Fibroblast of skin of left quadriceps (primary cell): Measurements from ENCODE around the gene ACP3.

Experiments
- DNase-seq, 2 experiments: peaks; one replicate each; pipeline ENCODE4 v3.0.0-alpha.2; 2013; ENCODE audit warnings: low read depth in 2 of 2

The ACP3 gene

GRCh38 chr3:132315851-132316250 is 1.4 kb upstream of the ACP3 start:
- no peak for DNase-seq

GRCh38 chr3:132318451-132318850 is 1.2 kb downstream of the ACP3 start:
- no peak for DNase-seq

DNA sequence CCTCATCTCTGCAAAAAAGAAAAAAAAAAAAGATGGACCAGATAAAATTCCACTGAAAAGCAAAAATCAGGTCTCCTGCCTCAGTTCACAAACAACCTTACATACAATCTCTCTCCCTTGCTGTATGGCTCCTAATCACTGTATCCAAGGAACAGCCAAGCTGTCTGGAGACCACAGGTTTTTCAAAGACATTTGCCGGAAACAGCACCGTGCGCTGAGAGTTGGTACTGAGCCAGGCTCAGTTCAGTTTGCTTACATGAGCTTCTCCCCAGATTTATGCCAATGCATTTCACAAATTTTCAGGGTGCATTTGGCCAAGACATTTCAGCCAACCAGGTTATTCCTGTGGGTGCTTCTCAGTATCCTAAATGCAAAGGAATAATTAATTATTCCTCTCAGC is 4.1 kb downstream of the ACP3 start:
- DNase-seq, result no peak

DNA sequence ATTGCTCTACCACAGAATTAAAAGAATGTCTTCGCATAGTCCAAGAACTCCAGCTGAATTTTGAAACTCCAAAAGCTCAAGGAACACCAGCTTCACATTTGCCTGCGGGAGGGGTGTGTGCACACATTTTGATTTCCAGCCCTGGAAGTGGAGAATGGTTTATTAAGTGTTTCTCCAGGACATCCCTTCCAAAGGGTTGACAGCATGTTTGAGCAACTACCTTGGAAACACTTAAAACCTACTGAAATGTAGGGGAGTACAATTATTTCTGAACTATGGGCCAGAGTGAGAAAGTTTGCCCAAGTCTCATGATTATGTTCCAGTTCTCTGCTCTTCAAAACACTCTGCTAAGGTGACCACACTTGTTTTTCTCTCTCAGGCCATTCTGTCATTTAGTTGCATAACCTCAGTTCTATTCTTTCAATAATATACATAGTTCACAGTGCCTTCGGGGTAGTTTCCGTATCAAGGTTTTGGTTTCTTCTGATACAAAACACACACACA is 7.9 kb downstream of the ACP3 start:
- DNase-seq, result no peak

- no peak for DNase-seq
These were observed 8.4 kb downstream of the ACP3 start for GRCh38 chr3:132325634-132326033.

DNA sequence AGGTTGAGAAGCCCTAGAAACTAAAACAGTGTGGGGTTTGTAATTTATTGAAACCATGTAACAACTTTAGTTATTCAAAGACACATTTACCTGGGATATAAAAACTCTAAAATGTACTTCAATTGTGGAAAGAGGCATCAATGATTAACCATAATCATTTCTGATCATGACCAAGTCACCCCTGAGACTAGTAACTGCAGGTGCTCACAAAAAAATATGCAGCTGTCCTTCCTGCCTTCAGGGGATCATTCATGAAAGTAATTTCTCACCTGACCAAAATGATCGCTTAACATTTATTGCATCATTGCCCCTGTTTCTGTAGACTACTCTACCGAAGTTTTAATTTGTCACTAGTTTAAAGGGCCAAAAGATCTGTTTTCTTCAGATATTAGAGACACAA is 9.0 kb downstream of the ACP3 start:
- DNase-seq, result no peak

DNA sequence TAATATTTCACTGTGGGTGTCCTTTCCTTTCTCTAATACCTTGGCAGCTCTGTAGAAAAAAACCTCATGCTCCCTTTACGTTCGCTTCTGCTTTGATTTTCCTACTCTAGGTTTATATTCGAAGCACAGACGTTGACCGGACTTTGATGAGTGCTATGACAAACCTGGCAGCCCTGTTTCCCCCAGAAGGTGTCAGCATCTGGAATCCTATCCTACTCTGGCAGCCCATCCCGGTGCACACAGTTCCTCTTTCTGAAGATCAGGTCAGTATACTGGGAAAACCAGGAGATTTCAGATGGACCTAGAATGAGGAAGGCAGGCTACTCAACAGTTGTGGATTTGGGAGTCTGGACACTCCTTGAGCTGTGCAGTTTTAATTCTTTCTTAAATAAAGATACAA is 14.9 kb downstream of the ACP3 start:
- DNase-seq, result no peak

DNA sequence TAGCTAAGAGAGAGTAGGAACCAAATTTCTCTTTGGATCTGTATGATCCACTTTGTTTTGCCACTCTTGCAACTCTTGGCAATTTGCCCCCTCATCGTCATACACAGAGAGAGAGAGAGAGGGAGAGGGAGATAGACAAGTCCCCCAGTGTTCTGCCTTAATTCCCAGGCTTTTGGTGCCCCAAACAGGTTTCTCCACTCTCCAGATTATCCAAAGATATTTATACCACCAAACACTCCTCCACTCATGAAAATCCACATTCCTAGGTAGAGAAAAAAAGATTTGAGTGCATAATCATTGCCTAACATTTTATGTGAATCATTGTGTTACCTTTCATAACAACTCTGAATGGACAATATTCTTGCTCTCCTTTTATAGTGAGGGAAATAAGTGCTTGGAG is 15.3 kb downstream of the ACP3 start:
- no peak for DNase-seq

- DNase-seq, result no peak
These were observed 24.5 kb downstream of the ACP3 start for GRCh38 chr3:132341746-132342145.

DNA sequence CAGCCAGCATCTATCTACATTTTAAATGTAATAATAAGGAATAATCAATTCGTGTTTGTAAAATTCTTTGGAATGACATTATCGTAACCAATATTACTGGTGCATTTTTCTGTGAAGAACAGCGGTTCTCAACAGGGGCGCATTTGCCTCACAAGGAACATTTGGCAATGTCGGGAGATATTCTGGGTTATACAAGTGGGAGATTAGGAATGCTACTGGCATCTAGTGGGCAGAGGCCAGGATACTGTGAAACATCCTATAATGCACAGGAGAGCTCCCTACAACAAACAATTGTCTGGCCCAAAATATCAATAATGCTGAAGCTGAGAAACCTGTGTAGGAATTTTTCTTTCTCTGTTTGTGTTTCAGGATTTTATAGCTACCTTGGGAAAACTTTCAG is 25.0 kb downstream of the ACP3 start:
- no peak for DNase-seq

DNA sequence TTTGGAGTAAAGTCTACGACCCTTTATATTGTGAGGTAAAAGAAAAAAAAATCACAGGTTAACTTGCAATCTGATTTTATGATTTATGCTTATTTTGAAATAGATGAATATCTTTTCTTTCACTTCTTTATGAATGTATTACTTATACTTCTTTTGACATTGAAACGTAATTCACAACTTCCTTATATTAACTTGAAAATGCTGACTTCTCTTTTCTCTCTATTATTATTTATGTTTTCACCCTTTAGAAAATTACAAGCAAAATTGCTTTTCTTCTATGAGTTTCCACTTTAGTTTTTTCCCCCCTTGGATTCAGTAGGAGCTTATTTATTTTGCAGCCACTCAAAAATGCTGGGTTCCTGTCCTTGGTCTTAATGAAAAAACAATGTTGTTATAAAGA is 25.4 kb downstream of the ACP3 start:
- DNase-seq, result no peak

DNA sequence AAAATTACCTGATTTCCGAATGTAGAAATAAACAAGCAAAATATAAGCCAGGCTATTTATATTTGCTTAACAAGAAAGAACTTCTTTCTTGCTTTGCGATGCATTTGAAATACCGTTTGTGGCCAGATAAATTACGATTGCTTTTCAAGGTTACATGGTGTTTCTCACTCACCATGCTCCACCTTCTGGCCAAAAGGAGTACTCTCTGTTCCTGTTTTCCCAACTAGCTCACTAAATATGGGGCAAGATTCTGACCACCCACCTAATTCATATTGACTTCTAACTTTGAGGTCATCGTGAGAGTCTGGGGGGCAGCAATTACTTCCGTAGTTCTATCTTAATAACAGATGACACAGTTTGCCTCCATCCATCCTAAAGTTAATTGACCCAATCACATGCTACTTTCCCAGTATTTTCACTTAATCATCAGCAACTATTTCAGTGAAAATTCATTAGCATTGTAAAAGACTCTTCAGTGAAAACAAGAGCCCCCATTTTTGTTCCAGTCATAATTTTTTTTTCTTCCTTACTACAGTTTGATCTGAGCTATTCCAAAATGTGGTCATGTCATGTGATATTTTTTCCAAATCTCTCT is 25.9 kb downstream of the ACP3 start:
- peak; percentile 14 to 33 for DNase-seq

- peak in 1 of 2 experiments; percentile 8 for DNase-seq
These were observed 27.6 kb downstream of the ACP3 start for GRCh38 chr3:132344666-132345280.

GRCh38 chr3:132346841-132347736 is 29.9 kb downstream of the ACP3 start:
- no peak for DNase-seq

DNA sequence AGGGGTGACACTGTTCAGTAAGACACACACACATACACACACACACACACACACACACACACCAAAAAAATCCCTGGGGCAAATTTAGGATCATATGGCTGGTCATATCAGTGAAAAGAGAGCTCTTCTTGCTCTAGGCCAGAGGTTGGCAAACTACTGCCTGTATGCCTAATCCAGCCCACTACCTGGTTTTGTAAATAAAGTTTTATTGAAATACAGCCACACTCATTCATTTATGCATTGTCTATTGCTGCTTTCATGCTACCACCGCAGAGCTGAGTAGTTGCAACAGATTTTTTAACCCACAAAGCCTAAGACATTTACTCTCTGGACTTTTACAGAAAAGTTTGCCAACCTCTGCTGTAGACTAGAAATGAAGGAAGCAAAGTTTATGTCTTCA is 30.6 kb downstream of the ACP3 start:
- no peak for DNase-seq

- no peak for DNase-seq
These were observed 31.3 kb downstream of the ACP3 start for GRCh38 chr3:132348531-132348930.

- no peak for DNase-seq
These were observed 33.6 kb downstream of the ACP3 start for GRCh38 chr3:132350814-132351213.

GRCh38 chr3:132351222-132351806 is 34.1 kb downstream of the ACP3 start:
- no peak for DNase-seq

DNA sequence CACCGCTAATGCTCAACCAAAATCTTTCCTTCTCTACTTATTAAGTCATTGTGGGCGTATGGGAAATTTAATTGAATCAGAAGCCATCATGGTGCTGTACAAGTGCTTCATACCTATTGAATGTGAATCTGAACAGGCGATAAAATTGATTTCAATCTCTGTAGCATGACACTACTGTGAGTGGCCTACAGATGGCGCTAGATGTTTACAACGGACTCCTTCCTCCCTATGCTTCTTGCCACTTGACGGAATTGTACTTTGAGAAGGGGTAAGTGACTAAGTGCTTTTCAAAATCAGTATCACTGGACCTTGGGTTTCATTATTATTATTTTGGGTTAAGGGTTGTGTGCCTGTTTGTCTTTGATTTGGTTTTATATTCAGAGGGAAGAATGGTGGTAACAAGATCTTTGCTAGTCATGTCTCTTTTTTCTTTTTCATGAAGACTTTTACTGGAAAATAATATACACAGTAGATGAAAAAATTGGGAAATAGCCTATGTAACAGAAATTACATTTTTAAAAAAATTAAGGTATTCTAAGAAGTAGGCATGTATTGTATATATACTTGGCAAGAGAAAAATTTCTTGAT is 35.4 kb downstream of the ACP3 start:
- DNase-seq, result peak; percentile 29 to 40

GRCh38 chr3:132354916-132355702 is 37.9 kb downstream of the ACP3 start:
- DNase-seq, result no peak

- DNase-seq, result no peak
These were observed 39.4 kb downstream of the ACP3 start for GRCh38 chr3:132356568-132356967.
